ENCODE measurements around the gene FAM200B. TPM values are rescaled to one million over a fixed set of nuclear protein-coding genes. Genes with fewer than 3 reads are reported as not detected.

The FAM200B gene
- polyA plus RNA-seq, 1 donor = 27.5 TPM

DNA sequence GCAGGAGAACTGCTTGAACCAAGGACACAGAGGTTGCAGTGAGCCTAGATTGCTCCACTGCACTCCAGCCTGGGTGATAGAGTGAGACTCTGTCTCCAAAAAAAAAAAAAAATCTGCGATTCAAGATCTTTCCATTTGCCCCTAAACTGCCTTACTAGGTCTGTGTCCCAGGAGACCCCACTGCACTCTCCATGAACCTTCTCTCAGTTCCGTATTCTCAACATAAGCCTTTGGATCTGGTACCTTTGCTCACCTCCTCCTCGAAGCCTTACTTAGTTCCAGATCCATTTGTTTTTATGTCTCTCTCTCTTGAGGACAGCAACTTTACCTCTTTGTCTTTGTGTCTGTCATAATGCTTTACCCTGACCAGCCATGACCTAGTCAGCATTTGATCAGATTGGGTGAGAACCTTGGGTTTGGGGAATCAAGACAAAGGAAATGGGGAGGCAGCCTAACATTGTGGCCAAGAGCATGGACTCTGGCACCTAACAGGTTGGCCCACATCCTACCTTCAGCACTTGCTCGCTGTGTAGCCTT lies 55.0 kb downstream of the FAM200B start:
- no peak for DNase-seq (ENCODE audit: low read depth)

DNA sequence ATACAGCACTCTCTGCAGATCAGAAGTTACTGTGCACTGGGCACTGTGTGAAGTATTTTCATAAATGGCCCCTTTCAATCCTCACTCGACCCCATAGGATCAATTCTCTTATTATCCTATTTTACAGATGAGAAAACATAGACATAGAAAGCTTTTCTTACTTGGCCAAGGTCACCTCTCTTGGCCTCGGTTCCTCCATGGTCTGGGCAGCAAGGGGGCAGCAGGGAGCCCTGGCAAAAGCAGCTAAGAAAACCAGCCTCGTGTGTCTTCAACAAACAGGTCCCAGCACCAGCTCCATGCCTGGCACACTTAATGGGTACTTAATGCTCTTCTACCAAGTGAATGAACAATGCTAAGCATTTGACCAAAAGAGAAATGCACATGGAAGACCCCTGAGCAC lies 55.6 kb downstream of the FAM200B start:
- DNase-seq (ENCODE audit: low read depth) = no peak

- no peak for DNase-seq (ENCODE audit: low read depth)
Observed at GRCh38 chr4:15738877-15739276, 57.2 kb downstream of the FAM200B start.

Other genes starting within 250 kb of the FAM200B start
- gene CC2D2A, start 211.9 kb upstream of the FAM200B start, polyA plus RNA-seq (ENCODE audit: insufficient read length) = 10.8 TPM
- 67.2 TPM for gene FBXL5, start 26.5 kb upstream of the FAM200B start, polyA plus RNA-seq (ENCODE audit: insufficient read length)
- gene BST1, start 21.2 kb downstream of the FAM200B start, polyA plus RNA-seq (ENCODE audit: insufficient read length) = 3.9 TPM
- 0.94 TPM for gene CD38, start 96.5 kb downstream of the FAM200B start, polyA plus RNA-seq (ENCODE audit: insufficient read length)

Measured in forelimb muscle (tissue), 1 donor.